H1 (cell line): ENCODE data around the gene CSF3. TPM values are rescaled to one million over a fixed set of nuclear protein-coding genes. Genes with fewer than 3 reads are reported as not detected.

Experiments
- CTCF ChIA-PET: fragments of 300-600 bp; sonication (Branson Sonifier 250); formaldehyde crosslinking; loops from one replicate; lab custom pipeline; 2021; ENCODE audit not compliant: partially characterized antibody; lab: Charles Lee
- POLR2A ChIA-PET: fragments of 300-600 bp; sonication (Branson Sonifier 250); formaldehyde crosslinking; loops from one replicate; lab custom pipeline; 2021; ENCODE audit warnings: inconsistent platforms; ENCODE audit not compliant: partially characterized antibody; lab: Charles Lee
- DNase-seq, 2 experiments: peaks; one replicate each; pipeline versions ENCODE4 v3.0.0 to v3.0.0-alpha.2; 2010 to 2022; ENCODE audit warnings: low spot score in 2 of 2, low read depth in 1 of 2, mixed read lengths in 1 of 2
- FAIRE-seq: peaks from 2 replicates; lab custom pipeline; 2011; peaks lifted over from hg19 to GRCh38; lab: Jason Lieb, UNC
- H2AFZ ChIP-seq: 2 replicates; pipeline ENCODE4 v1.8.1; 2012; ENCODE audit warnings: low read length, inconsistent platforms
- H2AK5ac ChIP-seq: 2 replicates; pipeline ENCODE4 v1.6.1; 2013; ENCODE audit warnings: low read depth, low read length
- H2BK120ac ChIP-seq: replicated peaks from 2 replicates; pipeline ENCODE3; 2013; ENCODE audit warnings: low read depth, low read length, inconsistent platforms
- H2BK12ac ChIP-seq: 2 replicates; pipeline ENCODE4 v1.6.1; 2013; ENCODE audit warnings: low read depth, low read length
- H2BK15ac ChIP-seq: 2 replicates; pipeline ENCODE4 v1.6.1; 2013; ENCODE audit warnings: low read length
- H2BK20ac ChIP-seq: 2 replicates; pipeline ENCODE4 v1.6.1; 2013; ENCODE audit warnings: low read length
- H2BK5ac ChIP-seq: 2 replicates; pipeline ENCODE4 v1.6.1; 2013; ENCODE audit warnings: low read depth, low read length
- H3K14ac ChIP-seq: 2 replicates; pipeline ENCODE4 v1.6.1; 2013; ENCODE audit warnings: inconsistent platforms; ENCODE audit not compliant: insufficient read length
- H3K18ac ChIP-seq: 2 replicates; pipeline ENCODE4 v1.6.1; 2013; ENCODE audit warnings: low read length; ENCODE audit errors: extremely low read depth
- H3K23ac ChIP-seq: 2 replicates; pipeline ENCODE4 v1.6.1; 2013; ENCODE audit warnings: inconsistent platforms; ENCODE audit not compliant: insufficient read length
- H3K23me2 ChIP-seq: 2 replicates; pipeline ENCODE4 v1.6.1; 2013; ENCODE audit warnings: low read depth, low read length
- H3K27ac ChIP-seq: 2 replicates; pipeline ENCODE4 v1.6.1; 2011; ENCODE audit warnings: low read depth, low read length, inconsistent platforms
- H3K27me3 ChIP-seq, 4 experiments: replicated peaks in 1 of 4; 1 replicate in 1 of 4; 2 replicates in 3 of 4; pipeline versions ENCODE4 v1.6.1 to v1.8.1; 2011 to 2013; ENCODE audit warnings: low read length in 3 of 4, mild to moderate bottlenecking in 3 of 4, inconsistent platforms in 2 of 4, mixed read lengths in 2 of 4, moderate library complexity in 1 of 4; ENCODE audit not compliant: control insufficient read depth in 3 of 4, insufficient read depth in 3 of 4; ENCODE audit errors: extremely low read depth in 1 of 4
- H3K36me3 ChIP-seq, 4 experiments: 2 replicates each; pipeline versions ENCODE4 v1.6.1 to v1.8.1; 2011 to 2013; ENCODE audit warnings: mild to moderate bottlenecking in 4 of 4, low read length in 3 of 4, moderate library complexity in 2 of 4, control low read depth in 1 of 4, inconsistent platforms in 1 of 4; ENCODE audit not compliant: insufficient read depth in 4 of 4, control insufficient read depth in 2 of 4
- H3K4ac ChIP-seq: replicated peaks from 2 replicates; pipeline ENCODE3; 2013; ENCODE audit warnings: low read length, low read depth, mixed read lengths, inconsistent platforms; ENCODE audit not compliant: insufficient read length
- H3K4me1 ChIP-seq, 4 experiments: replicated peaks in 1 of 4; 1 replicate in 1 of 4; 2 replicates in 3 of 4; pipeline versions ENCODE4 v1.6.1 to v1.8.1; 2011 to 2013; ENCODE audit warnings: low read length in 3 of 4, inconsistent platforms in 2 of 4, mixed read lengths in 1 of 4; ENCODE audit not compliant: insufficient read depth in 4 of 4, control insufficient read depth in 3 of 4
- H3K4me2 ChIP-seq, 2 experiments: 2 replicates each; pipeline versions ENCODE4 v1.6.1 to v1.8.1; 2011 to 2013; ENCODE audit warnings: low read depth in 2 of 2, low read length in 2 of 2, control low read depth in 1 of 2, inconsistent platforms in 1 of 2, mild to moderate bottlenecking in 1 of 2; ENCODE audit not compliant: insufficient read depth in 1 of 2
- H3K4me3 ChIP-seq, 4 experiments: fragments of 200-600, 300-600 bp in 1 of 4; sonication (generic), shearing (Covaris generic), sonication (Bioruptor Twin) in 1 of 4; 2 replicates each; pipeline versions ENCODE4 v1.5.1 to v1.8.1; 2011 to 2016; ENCODE audit warnings: low read length in 4 of 4, low read depth in 3 of 4, control low read depth in 2 of 4, inconsistent platforms in 2 of 4, mild to moderate bottlenecking in 2 of 4, mixed read lengths in 1 of 4, moderate library complexity in 1 of 4; ENCODE audit not compliant: insufficient read depth in 2 of 4; ENCODE audit errors: extremely low read depth in 1 of 4
- H3K56ac ChIP-seq: replicated peaks from 2 replicates; pipeline ENCODE3; 2013; ENCODE audit warnings: low read depth, mild to moderate bottlenecking, mixed read lengths, low read length, inconsistent platforms; ENCODE audit not compliant: insufficient read length
- H3K79me1 ChIP-seq: 2 replicates; pipeline ENCODE4 v1.6.1; 2013; ENCODE audit warnings: low read depth, low read length, control low read depth
- H3K79me2 ChIP-seq, 2 experiments: 2 replicates each; pipeline versions ENCODE4 v1.6.1 to v1.8.1; 2012 to 2013; ENCODE audit warnings: low read length in 2 of 2, mild to moderate bottlenecking in 2 of 2, inconsistent platforms in 1 of 2; ENCODE audit not compliant: insufficient read depth in 2 of 2, control insufficient read depth in 1 of 2
- H3K9ac ChIP-seq, 4 experiments: replicated peaks in 1 of 4; 1 replicate in 1 of 4; 2 replicates in 3 of 4; pipeline versions ENCODE4 v1.6.1 to v1.8.1; 2011 to 2013; ENCODE audit warnings: low read depth in 3 of 4, low read length in 3 of 4, control low read depth in 2 of 4, mild to moderate bottlenecking in 2 of 4, moderate library complexity in 2 of 4, inconsistent platforms in 1 of 4; ENCODE audit errors: extremely low read depth in 1 of 4
- H3K9me3 ChIP-seq, 2 experiments: 2 replicates each; pipeline versions ENCODE4 v1.6.1 to v1.8.1; 2012 to 2013; ENCODE audit warnings: mild to moderate bottlenecking in 2 of 2, moderate library complexity in 2 of 2, control low read depth in 1 of 2, inconsistent platforms in 1 of 2, low read depth in 1 of 2, low read length in 1 of 2, mixed read lengths in 1 of 2; ENCODE audit not compliant: insufficient read depth in 2 of 2
- H4K20me1 ChIP-seq, 2 experiments: replicated peaks in 1 of 2; 2 replicates each; pipeline versions ENCODE3 to v1.8.1; 2011 to 2013; ENCODE audit warnings: inconsistent platforms in 2 of 2, low read length in 2 of 2, mild to moderate bottlenecking in 1 of 2; ENCODE audit not compliant: insufficient read depth in 2 of 2, control insufficient read depth in 1 of 2
- H4K5ac ChIP-seq: 2 replicates; pipeline ENCODE4 v1.6.1; 2013; ENCODE audit warnings: low read length, low read depth, mixed read lengths, inconsistent platforms; ENCODE audit not compliant: insufficient read length
- H4K8ac ChIP-seq: 2 replicates; pipeline ENCODE4 v1.8.0; 2013; ENCODE audit warnings: mild to moderate bottlenecking, moderate library complexity, low read length, inconsistent platforms; ENCODE audit not compliant: insufficient read depth; ENCODE audit errors: extremely low read depth
- H4K91ac ChIP-seq: replicated peaks from 2 replicates; pipeline ENCODE3; 2013; ENCODE audit warnings: low read length, mixed read lengths, inconsistent platforms; ENCODE audit not compliant: insufficient read length
- ATF2 ChIP-seq: IDR thresholded peaks from 2 replicates; pipeline ENCODE4 v1.6.1; 2012; ENCODE audit warnings: low read length, inconsistent platforms
- CTCF ChIP-seq, 3 experiments: IDR thresholded peaks; 1 replicate in 2 of 3; 2 replicates in 1 of 3; pipeline versions ENCODE4 v1.5.1 to v1.6.1; 2011; ENCODE audit warnings: low read length in 3 of 3, mild to moderate bottlenecking in 3 of 3, inconsistent platforms in 2 of 3, low read depth in 1 of 3, moderate library complexity in 1 of 3; ENCODE audit not compliant: insufficient read depth in 1 of 3; ENCODE audit errors: control extremely low read depth in 1 of 3
- RAD21 ChIP-seq, 2 experiments: IDR thresholded peaks in 1 of 2; conservative IDR thresholded peaks in 1 of 2; 2 replicates each; pipeline ENCODE4 v1.6.1; 2011; ENCODE audit warnings: low read depth in 2 of 2, low read length in 2 of 2, improper control_type of control experiment in 1 of 2, inconsistent platforms in 1 of 2, mild to moderate bottlenecking in 1 of 2, moderate library complexity in 1 of 2
- TEAD4 ChIP-seq: IDR thresholded peaks from 2 replicates; pipeline ENCODE4 v1.6.1; 2012; ENCODE audit warnings: low read depth, low read length, inconsistent platforms, mixed read lengths
- WGBS, 2 experiments: shearing (Covaris generic) in 1 of 2; methylation state at CpG; one replicate each; pipeline versions ENCODE4 v1.1.6 to v1.1.7; 2013 to 2015; ENCODE audit warnings: low lambda C conversion rate in 2 of 2, mixed read lengths in 2 of 2, inconsistent platforms in 1 of 2, low coverage in 1 of 2, missing lambda C conversion rate in 1 of 2; ENCODE audit not compliant: insufficient replicate concordance in 2 of 2, insufficient coverage in 1 of 2, insufficient read length in 1 of 2; ENCODE audit errors: extremely low coverage in 1 of 2, missing lambda C conversion rate in 1 of 2; 5-methylcytosine and 5-hydroxymethylcytosine counted together
- polyA plus RNA-seq, 7 experiments: library from polyadenylated mRNA; depleted of rRNA in 3 of 7; stranded (reverse) in 5 of 7; unstranded in 2 of 7; fragments of >200 nt in 5 of 7; fragments of 200-250 nt in 2 of 7; gene quantifications; 1 replicate in 5 of 7; 2 replicates in 1 of 7; 4 replicates in 1 of 7; pipeline versions ENCODE4 v1.2.1 to v1.2.3, GENCODE V29; 2011 to 2013; ENCODE audit warnings: missing spikeins in 2 of 7, mixed read lengths in 2 of 7
- total RNA-seq: library from RNA; stranded (reverse); fragmentation: NEBNext Ultra II Directional; extraction: Animal tissue kit (Norgen Biotek cat#: 25700); gene quantifications from 2 replicates; pipeline ENCODE4 v1.2.1, GENCODE V29; 2021

CSF3 gene
- total and polyA plus RNA-seq, 2 of the 8 experiments (the other 6 are each of a cell fraction or from before 2014, with no cell fraction given): 0.03 TPM; not detected in 1

DNA sequence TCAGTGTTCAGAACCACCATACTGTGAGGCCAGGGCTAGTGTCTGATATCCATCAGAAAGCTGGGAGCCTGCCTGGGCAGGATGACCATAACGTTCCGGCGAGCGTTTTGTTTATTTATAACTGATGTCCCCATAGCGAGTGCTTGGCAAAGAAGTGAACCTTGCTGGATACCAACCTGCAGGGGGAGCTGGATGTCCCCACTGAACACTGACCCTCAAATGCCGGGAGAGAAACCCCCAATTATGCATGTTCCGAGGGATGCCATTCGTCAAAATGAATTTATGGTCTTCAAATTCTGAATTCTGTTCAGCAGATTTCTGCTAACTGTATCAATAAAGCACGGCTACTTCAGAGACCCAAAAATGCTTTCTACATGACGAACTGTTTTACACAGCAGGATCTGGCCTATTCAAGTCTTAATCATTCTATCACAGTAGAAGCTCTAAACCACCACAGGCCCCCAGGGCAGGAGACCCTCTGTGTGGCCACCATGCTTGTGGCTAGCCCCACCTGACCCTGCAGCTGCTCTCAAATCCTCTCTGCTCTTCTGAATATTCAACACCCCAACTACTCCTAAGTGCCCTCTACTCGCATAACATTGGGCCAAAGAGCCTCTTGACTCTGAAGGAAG, 23.8 kb downstream of the CSF3 start:
- Histone ChIP-seq H4K91ac (no peak overlapping the region), H2AK5ac (no peak overlapping the region), H3K56ac (no peak overlapping the region), H3K27me3 (no peaks in the 10 kb centered on the region), H3K27ac (no peak overlapping the region), H3K4ac (no peak overlapping the region), H3K79me2 (no peaks in the 10 kb centered on the region), H2BK5ac (no peak overlapping the region; the same call in none of the 2 replicates), H3K9ac (no peak overlapping the region), H4K8ac (no peak overlapping the region), H2BK120ac (no peak overlapping the region), H3K4me1 (peaks cover 0 to 12% (median 4%) of the 10 kb centered on the region in 4 experiments; a peak in 5 of 7 replicates), H2AFZ (no peak overlapping the region), H3K79me1 (no peaks in the 10 kb centered on the region), H2BK15ac (no peak overlapping the region), H3K9me3 (no peaks in the 10 kb centered on the region), H2BK20ac (no peak overlapping the region), H3K36me3 (peaks cover 0 to 7% (median 0%) of the 10 kb centered on the region in 4 experiments; a peak in 2 of 8 replicates), H2BK12ac (no peak overlapping the region), H3K18ac (no peak overlapping the region), H3K23me2 (no peaks in the 10 kb centered on the region), H3K14ac (no peak overlapping the region), H3K4me3 (no peak overlapping the region), H4K20me1 (peaks cover 0 to 3% of the 10 kb centered on the region in 2 experiments), H3K23ac (no peak overlapping the region), H4K5ac (no peak overlapping the region), H3K4me2 (peak overlapping the region in 1 of 2 experiments; percentile 10; a peak in 2 of 4 replicates)
- DNase-seq (peak in 1 of 2 experiments; percentile 64), FAIRE-seq (no peak)
- 74% methylated on average over 11 of the region's 11 CpGs; no CpG with 5 or more reads in 1 of the 2 experiments for WGBS, 2 experiments
- ChIA-PET POLR2A (interaction anchor here (0.6 to 3.1 kb wide), 19 partner anchors 9 to 195 kb away, joined by 3 to 15 read pairs (median 4); partner anchors contain the start of genes MED24, MSL1 and NR1D1), CTCF (interaction anchor here (0.6 to 29.7 kb wide), 13 partner anchors 13 to 864 kb away, joined by 3 to 876 read pairs (median 8); partner anchors contain the start of genes CSF3, MED24 and THRA)
- peak; percentile 69 to 78 (median 72) for TF ChIP-seq CTCF (IDR thresholded peaks at IDR 0.05; ENCODE audit: control extremely low read depth in 1 of 3, insufficient read depth in 1 of 3, low read depth in 1 of 3, low read length in 3 of 3)
- peak; percentile 49 to 70 for TF ChIP-seq RAD21 (IDR thresholded peaks at IDR 0.05 in 1 of 2, conservative IDR thresholded peaks at IDR 0.05 in 1 of 2; ENCODE audit: low read depth in 2 of 2, low read length in 2 of 2)
- TF ChIP-seq TEAD4: peak; percentile 90
- TF ChIP-seq ATF2: no peak
